ENCODE results near the gene VPS25. TPM values are rescaled to one million over a fixed set of nuclear protein-coding genes. Genes with fewer than 3 reads are reported as not detected.
"Not testable (repeated sequence)": the region's sequence is repeated elsewhere in the genome, so short reads cannot be mapped to it uniquely, and the experiment has no call there.

Gene VPS25
- polyA plus RNA-seq (ENCODE audit: insufficient read length in 4 of 4) = 100 to 1,000 TPM in 1 of 4 donors, 10 to 100 TPM in 3; 77.0 to 101 (median 93.4) TPM

- peak in 2 of 4 donors; percentile 68 for DNase-seq (ENCODE audit: low read depth in 4 of 4, low spot score in 2 of 4)
Measured at GRCh38 chr17:42773290-42774035, at the start of gene VPS25. Gene VPS25, plus strand, starts transcription at chr17:42773449. Its CDS starts 27 bp downstream, at chr17:42773476.

- no peak for DNase-seq (ENCODE audit: low read depth in 4 of 4, low spot score in 2 of 4)
Measured at GRCh38 chr17:42723636-42724035, 49.6 kb upstream of the VPS25 start.

GRCh38 chr17:42725143-42725542, 48.1 kb upstream of the VPS25 start:
- no peak for DNase-seq (ENCODE audit: low read depth in 4 of 4, low spot score in 2 of 4)

GRCh38 chr17:42740699-42741098, 32.5 kb upstream of the VPS25 start:
- DNase-seq (ENCODE audit: low read depth in 4 of 4, low spot score in 2 of 4) = no peak

- not testable (repeated sequence) for DNase-seq (ENCODE audit: low read depth in 4 of 4, low spot score in 2 of 4)
Measured at GRCh38 chr17:42742916-42743315, 30.3 kb upstream of the VPS25 start.

GRCh38 chr17:42743595-42744282, 29.5 kb upstream of the VPS25 start:
- DNase-seq (ENCODE audit: low read depth in 4 of 4, low spot score in 2 of 4) = no peak

GRCh38 chr17:42744283-42744805, 28.9 kb upstream of the VPS25 start:
- DNase-seq (ENCODE audit: low read depth in 4 of 4, low spot score in 2 of 4) = peak in 1 of 4 donors; percentile 50

- DNase-seq (ENCODE audit: low read depth in 4 of 4, low spot score in 2 of 4) = peak; percentile 75 to 85 (median 84)
Measured at GRCh38 chr17:42744806-42745617, 28.2 kb upstream of the VPS25 start, which contains the start of gene EZH1. Gene EZH1, minus strand, starts transcription at chr17:42745040. Its CDS starts 16,099 bp downstream, at chr17:42728941.

GRCh38 chr17:42748202-42748907, 24.9 kb upstream of the VPS25 start:
- no peak for DNase-seq (ENCODE audit: low read depth in 4 of 4, low spot score in 2 of 4)

GRCh38 chr17:42748908-42749798, 24.1 kb upstream of the VPS25 start:
- no peak for DNase-seq (ENCODE audit: low read depth in 4 of 4, low spot score in 2 of 4)

GRCh38 chr17:42750739-42751344, 22.4 kb upstream of the VPS25 start:
- no peak for DNase-seq (ENCODE audit: low read depth in 4 of 4, low spot score in 2 of 4)

- DNase-seq (ENCODE audit: low read depth in 4 of 4, low spot score in 2 of 4) = no peak
Measured at GRCh38 chr17:42751628-42752027, 21.6 kb upstream of the VPS25 start.

GRCh38 chr17:42754782-42755181, 18.5 kb upstream of the VPS25 start:
- DNase-seq (ENCODE audit: low read depth in 4 of 4, low spot score in 2 of 4) = no peak

GRCh38 chr17:42759982-42760651, 13.1 kb upstream of the VPS25 start:
- DNase-seq (ENCODE audit: low read depth in 4 of 4, low spot score in 2 of 4) = no peak

GRCh38 chr17:42760652-42761581, 12.3 kb upstream of the VPS25 start, which contains the start of gene RAMP2:
Gene RAMP2, plus strand, starts transcription at chr17:42761227. Its CDS starts 35 bp downstream, at chr17:42761262.
- peak in 2 of 4 donors; percentile 21 to 43 for DNase-seq (ENCODE audit: low read depth in 4 of 4, low spot score in 2 of 4)

GRCh38 chr17:42761638-42762037, 11.6 kb upstream of the VPS25 start:
- DNase-seq (ENCODE audit: low read depth in 4 of 4, low spot score in 2 of 4) = no peak

GRCh38 chr17:42766124-42766523, 7.1 kb upstream of the VPS25 start:
- no peak for DNase-seq (ENCODE audit: low read depth in 4 of 4, low spot score in 2 of 4)

Data from left renal cortex interstitium (tissue), 4 donors.